ENCODE data around the gene ARHGAP28. TPM values are rescaled to one million over a fixed set of nuclear protein-coding genes. Genes with fewer than 3 reads are reported as not detected.

Gene ARHGAP28
- polyA plus RNA-seq, 3 donors from 2014 or later: not detected

- peaks cover 0 to 3% (median 0%) of the 10 kb centered on the region in 3 donors for H3K27me3 Mint-ChIP-seq (ENCODE audit: low read depth in 3 of 3)
- H3K4me1 Mint-ChIP-seq: no peaks in the 10 kb centered on the region
- peaks cover 4 to 30% (median 5%) of the 10 kb centered on the region in 6 donors for H3K9me3 Mint-ChIP-seq
- no peak for DNase-seq
- no peaks in the 10 kb centered on the region for H3K36me3 Mint-ChIP-seq
- no peak overlapping the region for H3K27ac Mint-ChIP-seq
- no peak overlapping the region for H3K4me3 Mint-ChIP-seq
Observed at GRCh38 chr18:6743999-6744398, 14.5 kb downstream of the ARHGAP28 start.

GRCh38 chr18:6744816-6745455, 15.4 kb downstream of the ARHGAP28 start:
- Mint-ChIP-seq H3K27ac (no peak overlapping the region), H3K4me3 (no peak overlapping the region), H3K36me3 (no peaks in the 10 kb centered on the region), H3K9me3 (peaks cover 4 to 30% (median 5%) of the 10 kb centered on the region in 6 donors), H3K27me3 (ENCODE audit: low read depth in 3 of 3) (peaks cover 0 to 3% (median 0%) of the 10 kb centered on the region in 3 donors), H3K4me1 (no peaks in the 10 kb centered on the region)
- no peak for DNase-seq

- Mint-ChIP-seq H3K4me3 (no peak overlapping the region), H3K36me3 (no peaks in the 10 kb centered on the region), H3K27me3 (ENCODE audit: low read depth in 3 of 3) (peaks cover 0 to 3% (median 0%) of the 10 kb centered on the region in 3 donors), H3K27ac (no peak overlapping the region), H3K4me1 (no peaks in the 10 kb centered on the region), H3K9me3 (peaks cover 4 to 29% (median 5%) of the 10 kb centered on the region in 6 donors)
- no peak for DNase-seq
Observed at GRCh38 chr18:6745504-6746031, 16.1 kb downstream of the ARHGAP28 start.

GRCh38 chr18:6746386-6746960, 17.0 kb downstream of the ARHGAP28 start:
- Mint-ChIP-seq H3K9me3 (peaks cover 5 to 25% (median 8%) of the 10 kb centered on the region in 6 donors), H3K4me1 (no peaks in the 10 kb centered on the region), H3K36me3 (no peaks in the 10 kb centered on the region), H3K27me3 (ENCODE audit: low read depth in 3 of 3) (peaks cover 0 to 3% (median 0%) of the 10 kb centered on the region in 3 donors), H3K27ac (no peak overlapping the region), H3K4me3 (no peak overlapping the region)
- DNase-seq: no peak

GRCh38 chr18:6747646-6748045, 18.1 kb downstream of the ARHGAP28 start:
- no peaks in the 10 kb centered on the region for H3K4me1 Mint-ChIP-seq
- no peak for DNase-seq
- H3K27me3 Mint-ChIP-seq (ENCODE audit: low read depth in 3 of 3): peaks cover 0 to 3% (median 2%) of the 10 kb centered on the region in 3 donors
- H3K27ac Mint-ChIP-seq: no peak overlapping the region
- no peaks in the 10 kb centered on the region for H3K36me3 Mint-ChIP-seq
- no peak overlapping the region for H3K4me3 Mint-ChIP-seq
- H3K9me3 Mint-ChIP-seq: peaks cover 4 to 20% (median 7%) of the 10 kb centered on the region in 6 donors

- Mint-ChIP-seq H3K4me1 (no peaks in the 10 kb centered on the region), H3K4me3 (no peak overlapping the region), H3K27me3 (ENCODE audit: low read depth in 3 of 3) (peaks cover 0 to 3% (median 2%) of the 10 kb centered on the region in 3 donors), H3K9me3 (peaks cover 4 to 21% (median 8%) of the 10 kb centered on the region in 6 donors), H3K36me3 (no peaks in the 10 kb centered on the region), H3K27ac (no peak overlapping the region)
- no peak for DNase-seq
Observed at GRCh38 chr18:6748241-6748640, 18.7 kb downstream of the ARHGAP28 start.

GRCh38 chr18:6750411-6750810, 20.9 kb downstream of the ARHGAP28 start:
- H3K9me3 Mint-ChIP-seq: peaks cover 4 to 15% (median 8%) of the 10 kb centered on the region in 6 donors
- H3K36me3 Mint-ChIP-seq: no peaks in the 10 kb centered on the region
- H3K27me3 Mint-ChIP-seq (ENCODE audit: low read depth in 3 of 3): peaks cover 0 to 2% (median 0%) of the 10 kb centered on the region in 3 donors
- no peak overlapping the region for H3K27ac Mint-ChIP-seq
- no peak for DNase-seq
- H3K4me1 Mint-ChIP-seq: no peaks in the 10 kb centered on the region
- no peak overlapping the region for H3K4me3 Mint-ChIP-seq

GRCh38 chr18:6751222-6751621, 21.7 kb downstream of the ARHGAP28 start:
- H3K36me3 Mint-ChIP-seq: no peaks in the 10 kb centered on the region
- H3K27me3 Mint-ChIP-seq (ENCODE audit: low read depth in 3 of 3): peaks cover 0 to 2% (median 0%) of the 10 kb centered on the region in 3 donors
- DNase-seq: no peak
- H3K4me1 Mint-ChIP-seq: no peaks in the 10 kb centered on the region
- H3K9me3 Mint-ChIP-seq: peaks cover 4 to 15% (median 8%) of the 10 kb centered on the region in 6 donors
- H3K4me3 Mint-ChIP-seq: no peak overlapping the region
- H3K27ac Mint-ChIP-seq: no peak overlapping the region

GRCh38 chr18:6752202-6752860, 22.8 kb downstream of the ARHGAP28 start:
- no peak overlapping the region for H3K4me3 Mint-ChIP-seq
- peaks cover 4 to 15% (median 7%) of the 10 kb centered on the region in 6 donors for H3K9me3 Mint-ChIP-seq
- no peaks in the 10 kb centered on the region for H3K4me1 Mint-ChIP-seq
- DNase-seq: no peak
- H3K27me3 Mint-ChIP-seq (ENCODE audit: low read depth in 3 of 3): peaks cover 0 to 2% (median 0%) of the 10 kb centered on the region in 3 donors
- H3K27ac Mint-ChIP-seq: no peak overlapping the region
- no peaks in the 10 kb centered on the region for H3K36me3 Mint-ChIP-seq

GRCh38 chr18:6755107-6755506, 25.6 kb downstream of the ARHGAP28 start:
- H3K27me3 Mint-ChIP-seq (ENCODE audit: low read depth in 3 of 3): peaks cover 0 to 3% (median 2%) of the 10 kb centered on the region in 3 donors
- H3K27ac Mint-ChIP-seq: no peak overlapping the region
- H3K36me3 Mint-ChIP-seq: no peaks in the 10 kb centered on the region
- no peaks in the 10 kb centered on the region for H3K4me1 Mint-ChIP-seq
- no peak overlapping the region for H3K4me3 Mint-ChIP-seq
- no peak for DNase-seq
- peaks cover 4 to 12% (median 8%) of the 10 kb centered on the region in 6 donors for H3K9me3 Mint-ChIP-seq

GRCh38 chr18:6757931-6758330, 28.4 kb downstream of the ARHGAP28 start:
- Mint-ChIP-seq H3K9me3 (peaks cover 0 to 14% (median 1%) of the 10 kb centered on the region in 6 donors), H3K27me3 (ENCODE audit: low read depth in 3 of 3) (peaks cover 0 to 3% (median 0%) of the 10 kb centered on the region in 3 donors), H3K27ac (no peak overlapping the region), H3K4me3 (no peak overlapping the region), H3K4me1 (no peaks in the 10 kb centered on the region), H3K36me3 (no peaks in the 10 kb centered on the region)
- no peak for DNase-seq

- Mint-ChIP-seq H3K36me3 (no peaks in the 10 kb centered on the region), H3K9me3 (peaks cover 0 to 14% (median under 1%) of the 10 kb centered on the region in 6 donors), H3K4me1 (no peaks in the 10 kb centered on the region), H3K27me3 (ENCODE audit: low read depth in 3 of 3) (peaks cover 0 to 3% (median 0%) of the 10 kb centered on the region in 3 donors), H3K4me3 (no peak overlapping the region), H3K27ac (no peak overlapping the region)
- no peak for DNase-seq
Observed at GRCh38 chr18:6759579-6759978, 30.1 kb downstream of the ARHGAP28 start.

- no peak overlapping the region for H3K4me3 Mint-ChIP-seq
- no peak overlapping the region for H3K27ac Mint-ChIP-seq
- peaks cover 0 to 3% (median 0%) of the 10 kb centered on the region in 3 donors for H3K27me3 Mint-ChIP-seq (ENCODE audit: low read depth in 3 of 3)
- DNase-seq: no peak
- H3K9me3 Mint-ChIP-seq: peaks cover 0 to 27% (median 3%) of the 10 kb centered on the region in 6 donors
- no peaks in the 10 kb centered on the region for H3K4me1 Mint-ChIP-seq
- no peaks in the 10 kb centered on the region for H3K36me3 Mint-ChIP-seq
Observed at GRCh38 chr18:6763524-6763923, 34.0 kb downstream of the ARHGAP28 start.

GRCh38 chr18:6764382-6764781, 34.9 kb downstream of the ARHGAP28 start:
- peaks cover 0 to 30% (median 4%) of the 10 kb centered on the region in 6 donors for H3K9me3 Mint-ChIP-seq
- H3K27ac Mint-ChIP-seq: no peak overlapping the region
- no peak overlapping the region for H3K4me3 Mint-ChIP-seq
- peaks cover 0 to 4% (median 2%) of the 10 kb centered on the region in 3 donors for H3K27me3 Mint-ChIP-seq (ENCODE audit: low read depth in 3 of 3)
- no peaks in the 10 kb centered on the region for H3K36me3 Mint-ChIP-seq
- no peak for DNase-seq
- H3K4me1 Mint-ChIP-seq: no peaks in the 10 kb centered on the region

Data from immature natural killer cell (primary cell).